Activated B cell treated with CpG ODN at 0.5 μM for 24 hours (primary cell): ENCODE data around the gene RHEB. TPM values are rescaled to one million over a fixed set of nuclear protein-coding genes. Genes with fewer than 3 reads are reported as not detected.

Experiments used
- ATAC-seq: fragments of 200-7000 bp; cut with Tn5 transposase; one replicate; pipeline ENCODE4 v1.10.0; 2021; ENCODE audit warnings: low read depth, mild to moderate bottlenecking, moderate library complexity
- CTCF ChIA-PET: fragments of 350-600 bp; sonication (Branson Sonifier 250); formaldehyde crosslinking; loops from one replicate; lab custom pipeline; 2021; ENCODE audit warnings: antibody characterized with exemption; lab: Charles Lee
- POLR2A ChIA-PET: fragments of 350-600 bp; sonication (Branson Sonifier 250); formaldehyde crosslinking; loops from one replicate; lab custom pipeline; 2021; ENCODE audit warnings: antibody characterized with exemption; lab: Charles Lee
- DNase-seq: peaks from one replicate; pipeline ENCODE4 v3.0.0; 2022
- H3K27ac Mint-ChIP-seq: one replicate; pipeline ENCODE4 v1.8.0; 2020; ENCODE audit warnings: mixed read lengths
- H3K27me3 Mint-ChIP-seq: one replicate; pipeline ENCODE4 v1.8.0; 2021; ENCODE audit warnings: mixed read lengths
- H3K36me3 Mint-ChIP-seq: one replicate; pipeline ENCODE4 v1.8.0; 2021; ENCODE audit warnings: low read depth, mixed read lengths
- H3K4me1 Mint-ChIP-seq: one replicate; pipeline ENCODE4 v1.8.0; 2021; ENCODE audit warnings: mixed read lengths
- H3K4me3 Mint-ChIP-seq: one replicate; pipeline ENCODE4 v1.8.0; 2020; ENCODE audit warnings: mild to moderate bottlenecking, mixed read lengths
- H3K9me3 Mint-ChIP-seq: one replicate; pipeline ENCODE4 v1.8.0; 2020; ENCODE audit warnings: mixed read lengths
- intact Hi-C: fragments of 100-400 bp; cut with micrococcal nuclease; formaldehyde crosslinking; loops from one replicate; pipeline ENCODE4 v1.15.1; 2024
- total RNA-seq: library from RNA; stranded (reverse); gene quantifications from 2 replicates; pipeline ENCODE4 v1.2.3, GENCODE V29; 2022
- TF ChIP-seq, protein P1 (sequence below): fragments of 200-600 bp; IDR thresholded peaks from one replicate; pipeline ENCODE4 v1.8.0; 2022; ENCODE audit warnings: antibody characterized with exemption, mild to moderate bottlenecking

RHEB gene
- total RNA-seq, 1 donor from 2014 or later = 32.8 TPM

DNA sequence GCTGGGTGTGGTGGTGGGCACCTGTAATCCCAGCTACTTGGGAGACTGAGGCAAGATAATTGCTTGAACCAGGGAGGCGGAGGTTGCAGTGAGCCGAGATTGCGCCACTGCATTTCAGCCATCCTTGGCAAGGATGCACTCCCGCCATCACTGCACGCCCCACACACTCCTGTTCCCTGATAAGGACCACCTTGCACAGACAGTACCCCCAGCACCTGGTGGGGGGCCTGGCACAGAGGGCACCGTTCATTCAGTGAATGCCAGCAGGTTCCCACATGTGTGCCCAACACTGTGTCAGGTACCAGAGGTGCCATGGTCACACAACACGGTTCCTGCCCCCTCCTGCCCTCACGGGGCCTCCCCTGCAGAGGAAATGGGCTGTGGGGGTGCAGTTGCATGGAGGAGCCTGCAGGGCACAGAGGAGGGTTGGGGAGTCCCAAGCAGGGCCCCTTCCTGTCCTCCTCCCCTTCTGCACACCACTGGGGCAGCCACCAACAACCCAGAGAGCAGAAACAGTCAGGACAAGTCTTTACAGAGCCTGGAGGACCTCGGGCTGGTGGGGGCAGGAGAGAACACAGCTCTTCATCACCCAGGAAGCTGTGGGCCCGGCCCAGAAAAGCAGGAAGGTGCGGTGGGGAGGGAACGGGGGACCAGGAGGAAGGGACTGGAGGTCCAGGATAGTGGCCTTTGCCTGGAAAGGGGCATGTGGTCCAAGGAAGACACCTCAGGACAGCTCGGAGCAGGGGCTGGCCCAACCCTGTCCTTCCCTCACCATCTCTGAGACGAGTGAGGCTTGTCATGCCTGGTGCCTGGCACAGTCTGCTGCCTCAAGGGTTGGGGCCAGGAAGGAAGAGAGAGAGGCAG lies 86.8 kb downstream of the RHEB start:
- POLR2A ChIA-PET = no interaction called here
- Mint-ChIP-seq H3K36me3 (no peaks in the 10 kb centered on the region), H3K27me3 (peaks cover 9% of the 10 kb centered on the region), H3K4me1 (peaks cover 13% of the 10 kb centered on the region), H3K27ac (no peak overlapping the region), H3K9me3 (no peaks in the 10 kb centered on the region), H3K4me3 (no peak overlapping the region)
- ATAC-seq (peak; percentile 71), DNase-seq (no peak)
- CTCF ChIA-PET = no interaction called here
- TF ChIP-seq, protein P1, sequence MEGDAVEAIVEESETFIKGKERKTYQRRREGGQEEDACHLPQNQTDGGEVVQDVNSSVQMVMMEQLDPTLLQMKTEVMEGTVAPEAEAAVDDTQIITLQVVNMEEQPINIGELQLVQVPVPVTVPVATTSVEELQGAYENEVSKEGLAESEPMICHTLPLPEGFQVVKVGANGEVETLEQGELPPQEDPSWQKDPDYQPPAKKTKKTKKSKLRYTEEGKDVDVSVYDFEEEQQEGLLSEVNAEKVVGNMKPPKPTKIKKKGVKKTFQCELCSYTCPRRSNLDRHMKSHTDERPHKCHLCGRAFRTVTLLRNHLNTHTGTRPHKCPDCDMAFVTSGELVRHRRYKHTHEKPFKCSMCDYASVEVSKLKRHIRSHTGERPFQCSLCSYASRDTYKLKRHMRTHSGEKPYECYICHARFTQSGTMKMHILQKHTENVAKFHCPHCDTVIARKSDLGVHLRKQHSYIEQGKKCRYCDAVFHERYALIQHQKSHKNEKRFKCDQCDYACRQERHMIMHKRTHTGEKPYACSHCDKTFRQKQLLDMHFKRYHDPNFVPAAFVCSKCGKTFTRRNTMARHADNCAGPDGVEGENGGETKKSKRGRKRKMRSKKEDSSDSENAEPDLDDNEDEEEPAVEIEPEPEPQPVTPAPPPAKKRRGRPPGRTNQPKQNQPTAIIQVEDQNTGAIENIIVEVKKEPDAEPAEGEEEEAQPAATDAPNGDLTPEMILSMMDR = no peak
- intact Hi-C loops = no loop called here

DNA sequence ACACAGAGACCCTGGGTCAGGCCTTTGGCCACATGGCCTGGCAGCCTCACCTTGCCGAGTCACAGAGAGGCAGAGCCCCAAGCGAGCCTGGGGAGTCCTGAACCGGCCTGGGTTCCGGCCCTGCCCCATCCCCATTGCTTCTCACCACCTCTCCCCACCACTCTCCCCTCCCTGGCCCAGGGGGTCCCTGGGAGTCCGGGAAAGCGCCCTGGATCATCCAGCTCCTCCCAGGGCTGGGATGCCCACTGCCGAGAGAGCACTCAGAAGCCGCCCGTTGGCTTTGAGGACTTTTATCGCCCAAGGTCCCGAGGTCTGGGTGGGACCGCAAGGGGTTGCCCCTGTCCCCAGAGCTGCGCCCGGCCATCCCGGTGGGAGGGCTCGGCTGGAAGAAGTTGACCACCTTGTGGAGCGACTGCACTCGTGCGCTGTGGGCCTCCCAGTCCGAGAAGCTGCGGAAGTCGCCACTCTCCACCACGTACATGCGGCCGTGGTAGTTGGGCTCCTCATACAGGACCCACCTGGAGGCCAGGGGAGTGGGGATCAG lies 87.9 kb downstream of the RHEB start:
- ChIA-PET CTCF (no interaction called here), POLR2A (no interaction called here)
- H3K9me3 Mint-ChIP-seq = no peaks in the 10 kb centered on the region
- H3K27ac Mint-ChIP-seq = no peak overlapping the region
- DNase-seq = no peak
- no peak overlapping the region for H3K4me3 Mint-ChIP-seq
- no peaks in the 10 kb centered on the region for H3K36me3 Mint-ChIP-seq
- intact Hi-C loops = no loop called here
- H3K4me1 Mint-ChIP-seq = peaks cover 13% of the 10 kb centered on the region
- H3K27me3 Mint-ChIP-seq = peaks cover 11% of the 10 kb centered on the region
- TF ChIP-seq, protein P1 = no peak
- ATAC-seq = no peak

DNA sequence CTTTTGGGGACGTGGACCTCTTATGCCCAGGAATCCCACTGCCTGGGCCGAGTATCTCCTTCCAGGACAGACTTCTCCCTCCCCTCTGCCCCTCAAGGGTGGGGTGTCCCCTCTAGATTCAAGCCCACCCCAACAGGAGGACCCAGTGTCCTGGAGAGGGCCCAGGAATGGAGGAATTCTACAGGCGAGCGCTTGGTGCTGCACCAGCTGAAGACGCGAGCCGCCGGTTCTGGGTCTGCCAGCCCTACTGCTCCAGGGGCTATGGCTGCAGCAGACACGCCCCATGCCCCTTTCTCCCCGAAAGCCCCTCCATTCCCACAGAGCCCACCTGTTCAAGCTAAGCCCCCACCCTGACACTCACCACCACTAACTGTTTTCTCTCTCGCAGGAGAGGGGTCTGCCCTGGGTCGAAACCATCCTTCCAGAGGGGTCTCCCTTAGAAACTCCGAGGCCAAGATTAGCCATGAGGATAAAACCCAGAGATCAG lies 88.4 kb downstream of the RHEB start:
- peaks cover 13% of the 10 kb centered on the region for H3K4me1 Mint-ChIP-seq
- DNase-seq (no peak), ATAC-seq (no peak)
- ChIA-PET CTCF (no interaction called here), POLR2A (no interaction called here)
- no peaks in the 10 kb centered on the region for H3K9me3 Mint-ChIP-seq
- TF ChIP-seq, protein P1 = no peak
- H3K4me3 Mint-ChIP-seq = no peak overlapping the region
- intact Hi-C loops = no loop called here
- peaks cover 13% of the 10 kb centered on the region for H3K27me3 Mint-ChIP-seq
- H3K36me3 Mint-ChIP-seq = no peaks in the 10 kb centered on the region
- no peak overlapping the region for H3K27ac Mint-ChIP-seq

DNA sequence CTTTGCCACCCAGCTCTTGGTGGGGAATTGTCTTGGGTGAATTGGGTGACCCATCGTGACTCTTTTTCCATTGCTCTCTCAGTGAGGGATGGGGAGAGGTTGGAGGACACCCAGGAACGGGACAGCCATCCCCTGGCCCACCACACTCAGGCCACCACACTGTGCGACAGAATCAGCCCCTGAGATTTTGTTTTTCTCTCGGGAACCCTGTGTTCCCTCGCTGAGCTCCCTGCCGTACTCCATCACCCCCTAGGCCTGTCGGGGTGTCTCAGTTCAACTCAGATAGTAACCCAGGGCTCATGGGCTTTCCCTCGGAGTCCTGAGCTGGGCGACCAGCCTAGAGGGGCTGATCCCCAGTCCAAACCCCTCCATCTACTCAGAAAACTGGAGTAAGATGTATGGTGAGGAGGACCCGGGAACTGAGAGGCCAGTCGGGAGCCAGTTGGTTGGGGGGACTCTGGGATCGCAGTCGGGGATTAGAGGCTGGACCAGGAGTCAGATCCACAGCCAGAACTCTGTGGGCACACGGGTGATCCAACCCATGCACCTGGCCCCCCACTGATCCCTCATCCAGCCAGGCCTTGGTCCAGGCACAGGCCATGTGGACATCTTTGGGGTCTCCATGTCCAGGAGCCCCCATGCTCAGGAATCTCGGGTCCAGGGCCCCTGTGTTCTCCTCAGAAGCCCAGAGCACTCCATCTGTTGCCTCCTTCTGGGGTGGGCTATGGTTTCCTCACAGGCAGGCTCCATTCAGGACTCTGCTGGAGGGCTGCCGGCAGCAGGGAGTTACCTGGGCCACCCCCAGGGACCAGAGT lies 89.1 kb downstream of the RHEB start:
- Mint-ChIP-seq H3K36me3 (no peaks in the 10 kb centered on the region), H3K9me3 (no peaks in the 10 kb centered on the region), H3K27me3 (peaks cover 13% of the 10 kb centered on the region), H3K4me3 (no peak overlapping the region), H3K27ac (no peak overlapping the region), H3K4me1 (peaks cover 13% of the 10 kb centered on the region)
- intact Hi-C loops = no loop called here
- ATAC-seq (no peak), DNase-seq (no peak)
- CTCF ChIA-PET = no interaction called here
- TF ChIP-seq, protein P1 = no peak
- POLR2A ChIA-PET = no interaction called here
